NCI-H748 (cell line): ENCODE results near the gene APOM.

Source experiments
- DNase-seq: peaks from one replicate; lab custom pipeline; 2025; ENCODE audit not compliant: unreplicated experiment; lab: John Stamatoyannopoulos, UW

APOM gene

GRCh38 chr6:31677955-31678354, 22.3 kb downstream of the APOM start:
- DNase-seq, result no peak

DNA sequence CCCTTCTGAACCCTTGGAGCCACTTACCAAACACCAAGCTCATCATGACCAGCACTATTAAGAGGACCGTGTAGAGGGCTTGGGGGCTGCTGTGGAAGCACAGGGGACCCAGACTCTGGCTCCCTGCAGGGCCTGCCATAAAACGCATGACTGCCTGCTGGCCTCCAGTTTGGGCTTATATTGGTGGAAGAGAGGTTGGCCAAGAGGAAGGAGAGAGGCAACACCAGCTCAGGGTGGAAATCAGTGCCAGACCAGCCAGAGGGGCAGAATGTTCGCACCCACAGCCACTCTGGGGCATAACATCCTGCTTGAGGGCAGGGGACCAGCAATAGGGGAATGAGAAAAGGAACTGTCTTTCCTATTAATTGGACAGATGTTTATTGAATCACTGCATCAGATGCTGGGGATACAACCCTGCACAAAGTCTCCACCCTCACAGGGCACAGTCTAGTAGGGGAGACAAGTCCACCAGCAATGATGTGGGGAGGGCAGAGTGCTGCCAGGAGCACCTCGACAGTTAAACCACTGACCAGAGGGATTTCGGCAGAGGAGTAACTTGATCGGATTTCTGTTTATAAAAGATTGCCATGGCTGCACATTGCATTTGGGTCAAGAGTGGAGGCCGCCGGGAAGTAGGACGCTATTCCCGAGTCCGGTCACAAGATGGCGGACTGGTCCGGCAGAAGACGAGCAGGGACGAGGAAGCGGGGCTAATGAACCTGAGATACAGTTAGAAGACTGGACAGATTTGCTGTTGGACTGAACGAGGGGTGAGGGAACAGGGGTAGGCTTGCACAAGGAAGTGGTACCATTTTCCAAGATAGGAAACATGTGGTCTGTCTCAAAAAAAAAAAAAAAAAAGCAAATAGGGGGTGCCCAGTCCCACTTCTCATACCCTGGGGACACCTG, 24.8 kb downstream of the APOM start, which contains the start of gene LY6G5C:
LY6G5C (minus strand) TSS at position 842 of the 909 bp plus-strand sequence; CDS start at position 148, 694 bp downstream.
- peak; percentile 95 for DNase-seq

- peak; percentile 79 for DNase-seq
Measured at GRCh38 chr6:31681135-31681671, 25.5 kb downstream of the APOM start.

DNA sequence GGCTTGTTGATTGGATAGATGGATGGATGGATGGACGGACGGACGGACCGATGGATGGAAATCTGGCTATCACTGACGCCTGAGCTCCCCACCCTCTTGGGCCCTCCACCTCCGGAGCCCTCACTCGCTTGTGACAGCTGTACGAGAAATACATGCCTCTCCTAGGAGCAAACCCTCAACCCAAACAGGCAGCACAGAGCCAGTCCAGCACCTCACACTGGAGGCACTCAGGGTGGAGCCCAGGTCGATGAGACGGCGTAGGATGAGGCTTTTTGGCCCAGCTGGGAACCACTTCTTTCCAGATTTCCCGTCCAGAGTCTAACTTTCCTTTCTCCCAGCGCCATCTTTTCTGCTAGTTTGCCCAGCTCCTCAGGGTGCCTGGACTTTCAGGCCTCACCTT, 27.9 kb downstream of the APOM start:
- peak; percentile 59 for DNase-seq

- no peak for DNase-seq
Measured at GRCh38 chr6:31686483-31686882, 30.8 kb downstream of the APOM start.

DNA sequence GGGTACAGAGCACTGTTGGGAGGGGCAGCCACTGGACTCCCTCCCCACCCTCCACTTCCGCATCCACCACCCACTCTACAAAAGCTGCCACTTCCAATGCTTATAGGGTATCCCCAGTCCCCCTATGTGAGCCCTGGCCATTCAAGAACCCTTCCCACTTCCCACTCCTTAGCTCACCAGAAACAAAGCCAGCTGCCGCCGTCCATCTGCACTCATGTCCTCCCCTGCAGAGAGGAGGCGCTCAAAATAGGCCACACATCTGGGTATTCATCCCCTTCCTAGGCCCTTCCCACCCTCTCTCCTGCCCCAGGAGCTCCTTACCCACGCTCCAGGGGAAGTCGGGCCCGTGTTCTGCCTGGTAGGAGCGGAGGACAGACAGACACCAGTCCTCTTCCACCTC, 31.6 kb downstream of the APOM start:
- no peak for DNase-seq

GRCh38 chr6:31687860-31688693, 32.4 kb downstream of the APOM start:
- no peak for DNase-seq

GRCh38 chr6:31689249-31690110, 33.8 kb downstream of the APOM start:
- DNase-seq, result no peak

DNA sequence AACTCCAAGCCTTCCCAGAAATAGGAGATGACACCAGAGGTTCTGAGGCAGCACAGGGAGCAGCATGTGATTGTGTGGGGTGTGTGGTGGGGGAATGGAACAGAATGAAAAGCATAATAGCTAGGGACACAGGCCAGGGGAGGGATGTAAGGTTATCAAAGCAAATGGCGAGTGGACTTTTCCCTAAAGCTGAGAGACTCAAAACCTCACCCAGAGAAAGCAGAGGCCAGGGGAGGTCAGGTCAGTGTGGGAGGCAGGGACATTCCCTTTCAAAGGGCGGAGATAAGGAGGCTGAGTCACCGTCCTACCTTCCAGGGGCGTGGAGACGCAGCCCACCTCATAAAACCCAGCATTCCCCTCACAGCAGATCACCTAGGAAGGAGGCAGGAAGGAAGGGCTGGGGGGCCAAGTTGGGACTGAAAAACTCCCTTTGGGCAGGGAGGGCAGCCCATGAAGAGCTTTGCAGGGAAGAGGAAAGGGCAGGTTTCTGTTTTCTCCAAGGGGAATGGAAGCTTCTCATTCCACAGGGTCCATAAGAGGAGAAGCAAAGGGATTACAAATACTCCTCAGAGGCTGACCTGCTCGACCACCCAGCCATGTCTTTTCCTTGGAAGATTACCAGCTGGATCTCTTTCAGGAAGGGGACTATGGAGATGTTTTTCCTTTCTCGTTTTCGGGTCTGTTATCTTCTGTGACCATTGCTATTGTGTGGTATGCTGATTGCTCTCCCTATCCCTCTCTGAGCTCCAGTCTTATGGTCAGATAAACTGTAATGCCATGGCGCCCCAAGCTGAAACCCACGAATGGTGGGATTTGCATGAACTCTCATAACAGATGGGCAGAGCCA, 34.8 kb downstream of the APOM start:
- DNase-seq, result no peak

GRCh38 chr6:31691078-31691463, 35.4 kb downstream of the APOM start:
- DNase-seq, result no peak

GRCh38 chr6:31691564-31692108, 35.9 kb downstream of the APOM start:
- no peak for DNase-seq

DNA sequence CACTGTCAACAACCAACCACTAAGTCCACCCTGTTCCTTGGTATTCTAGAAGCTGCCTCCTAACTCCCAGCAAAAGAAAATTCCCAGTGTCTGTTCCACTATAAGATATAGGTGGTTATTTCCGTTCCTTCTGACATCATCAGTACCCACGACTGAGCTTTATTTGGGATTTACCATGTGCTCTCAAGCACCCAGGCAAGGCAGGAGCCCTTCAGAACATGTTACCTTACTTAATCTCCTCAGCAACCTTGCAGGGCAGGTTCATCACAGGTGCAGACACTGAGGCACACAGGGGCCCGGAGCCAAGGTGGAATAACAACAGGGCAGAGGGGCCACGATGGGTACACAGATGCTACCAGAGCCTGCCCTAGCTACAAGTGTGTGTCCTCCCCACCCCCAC, 36.7 kb downstream of the APOM start:
- DNase-seq, result no peak

GRCh38 chr6:31692886-31693285, 37.2 kb downstream of the APOM start:
- no peak for DNase-seq

- DNase-seq, result no peak
Measured at GRCh38 chr6:31693535-31693934, 37.8 kb downstream of the APOM start.

DNA sequence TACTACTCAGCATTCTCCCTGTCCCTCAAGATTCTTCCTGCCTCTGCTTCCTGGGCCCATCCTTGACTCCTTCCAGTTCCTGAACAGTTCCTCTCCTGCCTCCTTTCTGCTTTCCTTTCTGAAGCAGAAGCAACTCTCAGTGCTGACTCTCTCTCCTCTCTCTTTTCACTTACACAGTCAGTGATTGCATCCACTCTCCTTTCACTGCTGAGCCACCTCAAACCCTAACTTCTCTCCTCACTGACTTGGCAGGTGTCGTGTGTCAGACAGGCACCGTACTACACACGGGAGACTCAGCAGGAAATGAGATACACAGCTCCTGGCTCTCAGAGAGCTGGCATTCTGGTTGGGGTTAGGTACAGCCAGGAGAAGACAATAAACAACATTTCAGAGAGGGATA, 41.9 kb downstream of the APOM start:
- DNase-seq, result no peak

DNA sequence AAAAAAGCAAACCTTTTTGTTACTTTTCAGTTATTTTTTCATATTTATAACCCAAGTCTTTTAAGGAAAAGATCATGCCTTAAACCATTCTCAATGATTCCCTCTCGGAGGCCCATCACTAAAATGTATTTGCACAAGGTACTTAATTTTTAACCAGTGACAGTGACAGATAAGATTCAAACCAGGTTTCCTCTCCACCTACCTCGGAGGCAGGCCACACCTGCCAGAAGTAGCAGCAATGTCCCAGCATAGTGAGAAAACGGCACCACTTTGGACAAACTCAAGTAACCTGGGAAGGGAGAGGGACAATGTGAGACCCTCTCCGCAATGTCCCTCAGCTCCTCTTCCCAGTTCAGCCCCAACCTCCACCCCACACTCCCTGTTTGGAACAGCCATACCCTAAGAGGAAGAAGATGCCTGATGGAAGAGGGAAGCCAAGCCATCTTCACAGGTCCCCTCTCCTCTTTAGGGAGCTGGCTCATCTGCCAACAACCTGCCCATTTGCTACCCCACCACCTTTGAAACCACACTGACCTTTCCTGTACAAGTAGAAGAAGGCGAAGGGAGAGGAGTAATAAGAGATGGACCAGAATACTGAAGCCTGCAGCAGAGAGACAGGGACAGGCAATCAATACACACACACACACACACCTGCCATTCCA, 45.2 kb downstream of the APOM start:
- DNase-seq, result no peak

- DNase-seq, result peak; percentile 77
Measured at GRCh38 chr6:31701666-31702404, 46.1 kb downstream of the APOM start.

- DNase-seq, result peak; percentile 56
Measured at GRCh38 chr6:31702405-31702818, 46.7 kb downstream of the APOM start.
